Natural killer cell (primary cell): ENCODE results near the gene NEU3. TPM values are rescaled to one million over a fixed set of nuclear protein-coding genes. Genes with fewer than 3 reads are reported as not detected.

ENCODE experiments used
- ATAC-seq, 3 donors: fragments of 150-1000 bp in 2 of 3; fragments of 200-7000 bp in 1 of 3; cut with Tn5 transposase; 1 replicate in 1 of 3; 2 replicates in 2 of 3; pipeline ENCODE4 v1.10.0; 2021; ENCODE audit warnings: mild to moderate bottlenecking in 2 of 3, moderate library complexity in 2 of 3
- DNase-seq, 2 donors: peaks; one replicate each; pipeline versions ENCODE4 v3.0.0 to v3.0.0-alpha.2; 2013 to 2021; ENCODE audit warnings: mixed read lengths in 1 of 2
- H3K27ac ChIP-seq: one replicate; pipeline ENCODE4 v1.5.1; 2013; ENCODE audit warnings: mild to moderate bottlenecking, low read length
- H3K27me3 ChIP-seq: one replicate; pipeline ENCODE4 v1.6.1; 2013; ENCODE audit warnings: low read length; ENCODE audit not compliant: control insufficient read depth, insufficient read depth
- H3K36me3 ChIP-seq: one replicate; pipeline ENCODE4 v1.6.1; 2013; ENCODE audit warnings: low read length; ENCODE audit not compliant: control insufficient read depth, insufficient read depth
- H3K4me1 ChIP-seq: one replicate; pipeline ENCODE4 v1.6.1; 2013; ENCODE audit warnings: low read length; ENCODE audit not compliant: control insufficient read depth, insufficient read depth
- H3K4me3 ChIP-seq: one replicate; pipeline ENCODE4 v1.5.1; 2013; ENCODE audit warnings: low read length
- H3K9me3 ChIP-seq: one replicate; pipeline ENCODE4 v1.6.1; 2013; ENCODE audit warnings: low read length; ENCODE audit not compliant: control insufficient read depth, insufficient read depth
- H3K27ac Mint-ChIP-seq, 2 donors: one replicate each; pipeline ENCODE4 v1.8.0; 2022; ENCODE audit warnings: mild to moderate bottlenecking in 2 of 2, mixed read lengths in 2 of 2, moderate library complexity in 1 of 2
- H3K27me3 Mint-ChIP-seq, 2 donors: one replicate each; pipeline ENCODE4 v1.8.0; 2022; ENCODE audit warnings: low read depth in 2 of 2, mixed read lengths in 2 of 2
- H3K36me3 Mint-ChIP-seq: one replicate; pipeline ENCODE4 v1.8.0; 2022; ENCODE audit warnings: mixed read lengths
- H3K4me1 Mint-ChIP-seq, 2 donors: one replicate each; pipeline ENCODE4 v1.8.0; 2022; ENCODE audit warnings: mixed read lengths in 2 of 2
- H3K4me3 Mint-ChIP-seq: one replicate; pipeline ENCODE4 v1.8.0; 2022; ENCODE audit warnings: mild to moderate bottlenecking, moderate library complexity, mixed read lengths
- H3K9me3 Mint-ChIP-seq, 2 donors: one replicate each; pipeline ENCODE4 v1.8.0; 2022; ENCODE audit warnings: mixed read lengths in 2 of 2
- CTCF ChIP-seq: fragments of 200-600 bp; IDR thresholded peaks from one replicate; pipeline ENCODE4 v1.8.0; 2022; ENCODE audit warnings: antibody characterized with exemption
- WGBS: methylation state at CpG from one replicate; pipeline ENCODE4 v1.1.7; 2013; ENCODE audit warnings: missing lambda C conversion rate; ENCODE audit not compliant: insufficient coverage; 5-methylcytosine and 5-hydroxymethylcytosine counted together
- intact Hi-C: fragments of 100-400 bp; cut with micrococcal nuclease; formaldehyde crosslinking; loops from one replicate; pipeline ENCODE4 v1.14.2; 2022
- total RNA-seq, 4 donors: library from RNA; stranded (reverse); fragments of 120-200 nt in 1 of 4; gene quantifications; one replicate each; pipeline versions ENCODE4 v1.2.3 to v1.2.4, GENCODE V29; 2013 to 2022

NEU3 gene
- total RNA-seq, 3 donors from 2014 or later (not counting 1 experiment from before 2014, with no cell fraction given), result 16.9 to 24.3 (median 17.5) TPM

- no peaks in the 10 kb centered on the region for H3K27me3 Mint-ChIP-seq
- H3K9me3 Mint-ChIP-seq, result no peaks in the 10 kb centered on the region
- no peak overlapping the region for H3K4me3 Mint-ChIP-seq
- no peak overlapping the region for H3K4me3 ChIP-seq
- no peaks in the 10 kb centered on the region for H3K36me3 Mint-ChIP-seq
- DNase-seq (peak; percentile 64 to 85), ATAC-seq (peak; percentile 75 to 97 (median 91))
- no peaks in the 10 kb centered on the region for H3K4me1 ChIP-seq
- TF ChIP-seq CTCF, result peak; percentile 91
- WGBS, result 56% methylated on average over 5 of the region's 5 CpGs
- no peaks in the 10 kb centered on the region for H3K36me3 ChIP-seq
- intact Hi-C loops, result loop anchor here (1.0 kb wide), 1 partner anchor 225 kb away; no protein-coding TSS in a partner anchor
- H3K27ac Mint-ChIP-seq, result no peak overlapping the region
- H3K4me1 Mint-ChIP-seq, result no peaks in the 10 kb centered on the region
- no peaks in the 10 kb centered on the region for H3K27me3 ChIP-seq
- H3K9me3 ChIP-seq, result no peaks in the 10 kb centered on the region
- no peak overlapping the region for H3K27ac ChIP-seq
These were observed 34.1 kb downstream of the NEU3 start for GRCh38 chr11:75022759-75023396.

GRCh38 chr11:75023446-75024067 lies 34.8 kb downstream of the NEU3 start:
- Histone ChIP-seq H3K27ac (no peak overlapping the region), H3K4me3 (no peak overlapping the region), H3K4me1 (no peaks in the 10 kb centered on the region), H3K27me3 (no peaks in the 10 kb centered on the region), H3K9me3 (no peaks in the 10 kb centered on the region), H3K36me3 (no peaks in the 10 kb centered on the region)
- Mint-ChIP-seq H3K4me1 (no peaks in the 10 kb centered on the region), H3K27ac (no peak overlapping the region), H3K9me3 (no peaks in the 10 kb centered on the region), H3K4me3 (no peak overlapping the region), H3K27me3 (no peaks in the 10 kb centered on the region), H3K36me3 (no peaks in the 10 kb centered on the region)
- DNase-seq, result no peak
- WGBS, result 93% methylated on average over 6 of the region's 6 CpGs
- TF ChIP-seq CTCF, result no peak
- intact Hi-C loops, result loop anchor here (1.0 kb wide), 1 partner anchor 225 kb away; no protein-coding TSS in a partner anchor
- peak in 1 of 3 donors; percentile 10 for ATAC-seq

- no peak for DNase-seq
- H3K4me3 ChIP-seq, result no peak overlapping the region
- H3K36me3 ChIP-seq, result no peaks in the 10 kb centered on the region
- intact Hi-C loops, result no loop called here
- no peak overlapping the region for H3K4me3 Mint-ChIP-seq
- H3K9me3 ChIP-seq, result no peaks in the 10 kb centered on the region
- TF ChIP-seq CTCF, result no peak
- 69% methylated on average over 6 of the region's 6 CpGs for WGBS
- H3K27me3 Mint-ChIP-seq, result no peaks in the 10 kb centered on the region
- no peaks in the 10 kb centered on the region for H3K4me1 Mint-ChIP-seq
- no peaks in the 10 kb centered on the region for H3K27me3 ChIP-seq
- no peak overlapping the region for H3K27ac Mint-ChIP-seq
- H3K36me3 Mint-ChIP-seq, result no peaks in the 10 kb centered on the region
- no peaks in the 10 kb centered on the region for H3K4me1 ChIP-seq
- no peak for ATAC-seq
- H3K9me3 Mint-ChIP-seq, result no peaks in the 10 kb centered on the region
- H3K27ac ChIP-seq, result no peak overlapping the region
These were observed 35.3 kb downstream of the NEU3 start for GRCh38 chr11:75024068-75024449.
